HG03571 (cell line): ENCODE measurements around the gene PDE10A.
"Not testable (repeated sequence)": the region's sequence is repeated elsewhere in the genome, so short reads cannot be mapped to it uniquely, and the experiment has no call there.

Experiments
- ATAC-seq: cut with Tn5 transposase; IDR thresholded peaks from one replicate; pipeline ENCODE4 v1.9.1; 2021; ENCODE audit not compliant: unreplicated experiment

PDE10A gene

GRCh38 chr6:165486183-165487137 lies 176.6 kb downstream of the PDE10A start:
- no peak for ATAC-seq

GRCh38 chr6:165484178-165484889 lies 178.7 kb downstream of the PDE10A start:
- ATAC-seq: no peak

- no peak for ATAC-seq
These were observed 181.1 kb downstream of the PDE10A start for GRCh38 chr6:165481921-165482320.

GRCh38 chr6:165480916-165481315 lies 182.1 kb downstream of the PDE10A start:
- ATAC-seq: no peak

- ATAC-seq: no peak
These were observed 184.5 kb downstream of the PDE10A start for GRCh38 chr6:165478581-165478980.

GRCh38 chr6:165469483-165469882 lies 193.6 kb downstream of the PDE10A start:
- no peak for ATAC-seq

- no peak for ATAC-seq
These were observed 194.5 kb downstream of the PDE10A start for GRCh38 chr6:165468340-165469235.

- not testable (repeated sequence) for ATAC-seq
These were observed 199.5 kb downstream of the PDE10A start for GRCh38 chr6:165463499-165463898.

GRCh38 chr6:165459605-165460301 lies 203.3 kb downstream of the PDE10A start:
- not testable (repeated sequence) for ATAC-seq

- ATAC-seq: no peak
These were observed 204.9 kb downstream of the PDE10A start for GRCh38 chr6:165458134-165458533.

- no peak for ATAC-seq
These were observed 206.8 kb downstream of the PDE10A start for GRCh38 chr6:165456286-165456685.

GRCh38 chr6:165455488-165455887 lies 207.6 kb downstream of the PDE10A start:
- ATAC-seq: no peak

- no peak for ATAC-seq
These were observed 209.6 kb downstream of the PDE10A start for GRCh38 chr6:165453395-165453794.

GRCh38 chr6:165451838-165452237 lies 211.2 kb downstream of the PDE10A start:
- no peak for ATAC-seq

- ATAC-seq: no peak
These were observed 214.8 kb downstream of the PDE10A start for GRCh38 chr6:165448210-165448609.

- no peak for ATAC-seq
These were observed 215.9 kb downstream of the PDE10A start for GRCh38 chr6:165447141-165447540.

- no peak for ATAC-seq
These were observed 216.7 kb downstream of the PDE10A start for GRCh38 chr6:165446331-165446730.

- no peak for ATAC-seq
These were observed 219.6 kb downstream of the PDE10A start for GRCh38 chr6:165443462-165443861.

GRCh38 chr6:165441181-165441580 lies 221.9 kb downstream of the PDE10A start:
- ATAC-seq: no peak

- peak; percentile 60 for ATAC-seq
These were observed 223.0 kb downstream of the PDE10A start for GRCh38 chr6:165439928-165440554.
